ENCODE data around the gene GFY.
A peak's percentile ranks its signal among the peaks of the same experiment; 100 is the strongest.

Gene GFY

GRCh38 chr19:49425178-49425577 lies at the start of gene GFY:
Gene GFY, plus strand, starts transcription at chr19:49425388. Its CDS starts 1,043 bp downstream, at chr19:49426431.
- DNase-seq (ENCODE audit: low spot score) = no peak

DNA sequence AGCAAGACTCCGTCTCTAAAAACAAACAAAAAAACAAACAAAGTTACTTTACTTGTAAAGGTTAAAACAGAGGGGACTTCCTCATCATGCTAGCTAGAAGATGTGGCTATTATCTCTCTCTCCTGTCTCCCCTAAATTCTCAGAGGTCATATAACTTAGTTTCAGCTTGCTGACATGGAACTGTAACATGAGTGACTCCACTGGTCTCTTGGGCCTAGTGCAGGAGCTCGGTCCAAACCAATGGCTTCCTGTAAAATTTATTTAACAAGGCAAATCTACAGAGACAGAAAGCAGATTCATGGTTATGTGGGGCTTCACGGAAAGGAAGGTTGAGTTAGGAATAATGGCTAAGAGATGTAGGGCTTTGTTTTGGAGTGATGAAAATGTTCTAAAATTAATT lies 46.7 kb upstream of the GFY start:
- no peak for DNase-seq (ENCODE audit: low spot score)

DNA sequence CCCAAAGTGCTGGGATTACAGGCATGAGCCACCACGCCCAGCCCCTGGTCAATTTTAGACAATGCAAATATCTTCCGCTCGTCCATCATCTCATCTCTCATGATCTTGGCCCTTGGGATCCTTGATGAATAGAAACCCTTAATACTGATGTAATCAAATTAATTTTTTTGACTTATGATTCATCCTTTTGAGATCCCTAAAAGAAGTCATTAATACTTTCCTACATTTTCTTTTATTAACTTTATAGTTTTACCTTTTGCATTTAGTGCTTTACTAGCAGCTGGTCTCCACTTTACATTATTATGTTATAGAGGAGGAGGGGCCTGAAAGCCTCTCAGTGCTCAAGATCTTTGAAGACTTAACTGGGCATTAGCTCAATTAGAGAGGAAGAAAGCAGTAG lies 44.8 kb upstream of the GFY start:
- no peak for DNase-seq (ENCODE audit: low spot score)

GRCh38 chr19:49382639-49383038 lies 42.5 kb upstream of the GFY start:
- DNase-seq (ENCODE audit: low spot score) = no peak

DNA sequence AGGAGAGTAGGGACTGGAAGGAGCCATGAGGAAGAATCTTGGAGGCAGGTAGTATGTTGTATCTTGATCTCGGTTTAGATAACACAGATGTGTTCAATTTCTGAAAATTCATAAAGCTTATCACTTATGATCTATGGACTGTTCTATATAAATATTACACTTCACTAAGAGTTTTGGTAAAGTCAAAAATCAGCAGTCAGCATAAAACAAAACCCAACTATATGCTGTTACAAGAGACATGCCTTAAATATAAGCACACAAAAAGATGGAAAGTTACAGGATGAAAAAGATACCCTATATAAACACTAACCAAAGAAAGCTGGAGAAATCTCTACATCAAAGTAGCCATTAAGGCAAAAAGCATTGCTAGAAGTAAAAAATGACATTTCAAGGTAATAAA lies 41.6 kb upstream of the GFY start:
- no peak for DNase-seq (ENCODE audit: low spot score)

DNA sequence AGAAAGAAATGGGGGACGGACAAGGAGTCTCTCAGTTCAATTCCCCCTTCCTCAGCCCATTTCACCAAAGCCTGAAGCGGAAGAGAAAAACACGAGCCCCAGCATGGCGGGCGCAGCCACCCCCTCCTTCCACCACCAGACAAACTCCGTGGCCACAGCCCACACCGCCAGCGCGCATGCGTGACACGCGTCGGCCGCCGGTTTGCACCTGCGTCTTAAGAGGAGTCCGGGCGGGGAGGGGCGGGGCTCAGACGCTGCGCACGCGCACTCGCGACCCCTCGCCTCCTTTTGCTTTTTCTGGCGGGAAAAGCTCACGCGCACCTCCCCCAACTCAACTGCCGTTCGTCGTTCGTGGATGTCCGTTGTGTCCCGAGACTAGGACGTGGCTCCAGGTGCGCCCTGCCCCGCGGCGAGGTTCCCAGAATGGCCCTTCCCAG lies 37.2 kb upstream of the GFY start, which contains the start of gene KASH5:
Gene KASH5, plus strand, starts transcription at position 314 of the 437 bp plus-strand sequence. CDS start 2,635 bp downstream, outside the sequence.
- DNase-seq (ENCODE audit: low spot score) = peak; percentile 46

GRCh38 chr19:49389406-49389805 lies 35.8 kb upstream of the GFY start:
- DNase-seq (ENCODE audit: low spot score) = no peak

DNA sequence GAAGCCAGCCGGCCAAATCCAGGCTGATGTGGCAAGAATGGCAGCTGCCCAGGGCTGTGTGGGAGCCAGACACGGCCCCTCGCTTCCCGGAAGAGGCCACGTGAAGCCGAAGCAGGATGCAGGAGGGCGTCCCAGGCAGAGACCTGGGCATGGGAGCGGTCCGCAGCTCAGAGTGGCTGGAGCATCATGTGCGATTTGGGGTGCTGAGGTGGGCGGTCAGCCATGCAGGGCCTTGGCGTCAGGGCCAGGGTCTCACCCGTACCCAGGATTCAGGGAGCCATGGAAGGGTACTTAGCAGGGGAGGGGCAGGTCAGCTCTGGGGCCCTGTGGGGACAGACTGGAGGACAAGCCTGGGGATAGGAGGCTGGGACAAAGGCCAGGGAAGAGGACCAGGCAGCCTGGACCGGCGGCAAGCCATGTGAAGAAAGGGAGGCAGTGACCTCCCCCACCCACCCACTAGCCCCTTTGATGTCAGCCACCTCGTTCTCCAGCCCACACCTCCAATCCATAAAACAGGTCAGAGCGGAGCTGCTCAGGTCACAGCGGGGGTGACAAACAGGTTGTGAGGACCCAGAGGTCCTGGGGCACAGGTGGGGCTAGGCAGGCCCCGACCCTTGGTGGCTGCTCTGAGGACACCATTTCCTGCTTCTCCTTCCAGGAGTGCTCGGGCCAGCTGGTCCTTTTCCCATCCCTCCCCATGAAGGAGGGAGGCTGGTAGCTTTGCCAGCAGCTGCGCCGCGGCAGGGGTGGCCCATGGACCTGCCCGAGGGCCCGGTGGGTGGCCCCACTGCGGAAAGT lies 34.9 kb upstream of the GFY start:
- no peak for DNase-seq (ENCODE audit: low spot score)

DNA sequence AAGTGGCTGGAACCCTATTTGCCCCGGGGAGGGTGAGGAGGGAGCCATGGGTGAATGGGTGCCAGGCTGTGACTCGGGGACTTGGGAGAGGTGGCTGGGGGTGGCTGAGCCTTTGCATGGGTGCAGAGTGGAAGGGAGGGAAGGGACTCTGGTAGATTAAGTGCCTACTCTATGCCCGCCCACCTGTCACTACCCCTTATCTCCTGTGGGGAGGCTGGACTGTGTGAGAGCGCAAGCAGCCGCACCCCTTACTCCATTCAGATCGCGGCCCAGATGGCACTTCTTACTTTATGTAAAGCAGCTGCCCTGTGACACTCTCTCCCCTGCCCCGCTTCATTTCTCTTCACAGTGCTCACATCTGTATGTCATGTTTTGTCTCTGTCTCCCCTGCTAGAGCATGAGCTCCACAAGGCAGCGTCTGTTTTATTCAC lies 34.2 kb upstream of the GFY start:
- DNase-seq (ENCODE audit: low spot score) = no peak

DNA sequence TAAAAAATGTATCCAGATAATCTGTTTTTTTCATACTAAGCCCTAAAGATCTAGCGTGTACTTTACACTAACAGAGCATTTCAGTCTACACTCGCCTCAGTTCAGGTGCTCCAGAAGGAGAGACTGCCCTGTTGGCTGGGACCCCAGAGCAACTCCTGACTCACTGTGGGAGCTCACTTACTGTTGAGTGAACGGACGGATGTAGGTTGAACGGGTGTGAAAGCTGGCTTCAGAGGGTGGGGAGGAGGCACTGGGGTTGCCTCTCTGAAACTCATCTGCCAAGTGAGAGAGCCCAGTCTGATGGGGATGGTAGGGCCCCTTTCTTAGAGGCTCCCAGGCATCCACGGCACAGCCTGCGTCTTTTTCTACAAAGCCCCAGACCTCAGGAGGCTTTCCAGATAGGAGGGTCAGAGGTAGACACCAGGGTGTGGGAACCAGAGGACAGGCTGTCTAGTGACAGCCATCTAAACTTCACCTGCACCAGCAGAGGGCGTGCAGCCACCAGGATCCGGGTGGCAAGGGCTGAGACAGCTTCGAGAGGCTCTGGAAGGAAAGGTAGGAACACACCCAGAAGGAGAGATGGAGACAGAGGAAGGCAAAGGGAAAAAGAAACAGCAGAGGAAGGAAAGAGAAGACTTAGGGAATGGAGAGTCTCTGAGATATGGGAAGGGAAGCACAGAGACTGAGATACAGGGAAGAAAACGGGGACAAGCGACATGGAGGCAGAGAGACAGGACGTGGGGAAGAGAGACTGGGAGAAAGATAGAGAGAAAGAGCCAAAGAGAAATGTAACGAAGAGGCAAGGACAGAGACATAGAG lies 33.4 kb upstream of the GFY start:
- peak; percentile 40 for DNase-seq (ENCODE audit: low spot score)

DNA sequence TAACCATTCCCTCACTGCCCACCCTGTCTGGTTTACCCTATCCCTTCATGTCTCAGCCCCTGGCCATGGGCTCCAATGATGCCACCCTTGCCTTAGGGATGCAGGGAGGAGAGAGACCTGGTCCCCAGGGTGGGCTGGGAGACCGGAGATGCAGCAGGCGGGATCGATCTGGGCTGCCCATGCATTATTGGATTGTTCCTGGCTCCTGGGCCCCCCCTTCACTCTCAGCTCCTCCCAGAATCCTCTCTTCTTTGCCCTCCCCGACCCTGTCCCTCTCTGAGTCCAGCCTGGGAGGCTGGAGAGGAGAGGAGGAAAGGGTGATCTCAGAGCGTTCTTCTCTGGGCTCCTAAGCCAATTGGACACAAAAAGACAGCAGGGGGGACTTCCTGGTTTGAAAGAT lies 31.3 kb upstream of the GFY start:
- no peak for DNase-seq (ENCODE audit: low spot score)

- no peak for DNase-seq (ENCODE audit: low spot score)
Measured at GRCh38 chr19:49395581-49396407, 29.4 kb upstream of the GFY start.

- DNase-seq (ENCODE audit: low spot score) = no peak
Measured at GRCh38 chr19:49396738-49397505, 28.3 kb upstream of the GFY start.

DNA sequence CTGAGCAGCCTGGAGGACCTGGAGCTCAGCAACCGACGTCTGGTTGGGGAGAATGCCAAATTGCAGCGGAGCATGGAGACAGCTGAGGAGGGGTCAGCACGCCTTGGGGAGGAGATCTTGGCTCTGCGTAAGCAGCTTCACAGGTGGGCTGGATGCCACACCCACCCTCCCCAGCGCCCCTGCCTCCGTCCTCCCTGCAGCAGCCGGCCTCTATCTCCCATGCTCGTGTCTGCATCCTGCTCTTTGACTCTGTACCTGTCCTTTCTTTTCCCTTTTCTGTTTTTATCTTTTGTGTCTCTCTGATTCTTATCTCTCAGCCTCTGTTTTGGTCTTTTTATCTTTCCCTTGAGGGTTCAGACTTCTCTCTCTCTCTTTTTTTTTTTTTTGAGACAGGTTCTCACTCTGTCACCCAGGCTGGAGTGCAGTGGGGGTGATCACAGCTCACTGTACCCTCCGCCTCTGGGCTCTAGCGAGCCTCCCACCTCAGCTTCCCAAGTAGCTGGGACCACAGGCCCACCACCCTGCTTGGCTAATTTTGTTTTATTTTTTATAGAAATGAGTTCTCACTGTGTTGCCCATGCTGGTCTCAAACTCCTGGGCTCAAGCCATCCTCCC lies 27.1 kb upstream of the GFY start:
- DNase-seq (ENCODE audit: low spot score) = no peak

DNA sequence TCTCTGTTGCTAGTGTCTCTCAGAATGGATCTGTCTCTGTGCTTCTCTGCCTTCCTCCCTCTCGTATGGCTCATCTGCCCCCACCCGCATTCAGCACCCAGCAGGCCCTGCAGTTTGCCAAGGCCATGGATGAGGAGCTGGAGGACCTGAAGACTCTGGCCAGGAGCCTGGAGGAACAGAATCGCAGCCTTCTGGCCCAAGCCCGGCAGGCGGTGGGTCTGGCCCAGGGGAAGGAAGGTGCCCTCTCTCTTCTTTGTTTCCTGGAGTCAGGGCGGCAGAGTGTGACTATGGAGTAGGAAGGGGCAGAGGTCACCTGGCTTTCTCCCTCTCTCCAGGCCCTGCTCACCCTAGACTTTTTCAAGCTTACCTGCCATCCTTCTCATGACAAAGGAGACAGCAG lies 26.3 kb upstream of the GFY start:
- DNase-seq (ENCODE audit: low spot score) = no peak

- DNase-seq (ENCODE audit: low spot score) = no peak
Measured at GRCh38 chr19:49400029-49400428, 25.2 kb upstream of the GFY start.

DNA sequence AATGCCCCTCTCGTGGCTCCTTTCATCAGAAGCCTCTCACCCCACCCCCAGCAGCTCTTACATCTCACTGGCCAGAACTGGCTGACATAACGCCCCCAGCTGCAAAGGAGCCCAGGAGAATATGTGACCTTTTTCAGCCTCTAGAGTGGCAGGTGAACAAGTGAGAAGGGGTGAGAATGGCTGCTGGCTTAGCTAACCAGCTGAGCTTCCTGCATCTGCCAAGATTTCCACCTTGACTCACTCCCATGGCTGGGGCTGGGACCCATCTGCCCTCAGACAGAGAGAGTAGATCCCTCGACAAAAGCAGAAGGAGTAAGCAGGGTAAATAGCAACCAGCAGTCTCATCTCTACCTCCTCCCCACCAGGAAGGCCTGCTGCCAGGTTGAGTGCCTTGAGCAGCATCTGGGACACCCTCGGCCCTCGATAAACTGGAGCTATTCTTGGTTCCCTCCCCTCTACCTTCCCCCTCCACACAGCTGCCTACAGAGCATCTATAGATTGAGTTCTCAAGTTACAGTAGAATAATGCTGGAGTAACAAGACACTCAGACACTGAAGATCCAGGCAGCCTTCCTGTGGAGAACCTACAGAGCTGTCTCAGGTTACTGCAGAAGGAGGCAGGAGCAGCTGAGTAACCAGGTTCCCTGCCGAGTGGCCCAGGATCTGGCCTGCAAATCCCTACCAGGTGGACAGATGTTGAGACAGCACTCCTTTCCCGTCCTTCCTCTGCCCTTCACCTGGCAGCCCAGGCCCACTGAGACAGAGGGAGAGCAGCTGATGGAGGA lies 21.6 kb upstream of the GFY start:
- DNase-seq (ENCODE audit: low spot score) = no peak

GRCh38 chr19:49407079-49407478 lies 18.1 kb upstream of the GFY start:
- no peak for DNase-seq (ENCODE audit: low spot score)

DNA sequence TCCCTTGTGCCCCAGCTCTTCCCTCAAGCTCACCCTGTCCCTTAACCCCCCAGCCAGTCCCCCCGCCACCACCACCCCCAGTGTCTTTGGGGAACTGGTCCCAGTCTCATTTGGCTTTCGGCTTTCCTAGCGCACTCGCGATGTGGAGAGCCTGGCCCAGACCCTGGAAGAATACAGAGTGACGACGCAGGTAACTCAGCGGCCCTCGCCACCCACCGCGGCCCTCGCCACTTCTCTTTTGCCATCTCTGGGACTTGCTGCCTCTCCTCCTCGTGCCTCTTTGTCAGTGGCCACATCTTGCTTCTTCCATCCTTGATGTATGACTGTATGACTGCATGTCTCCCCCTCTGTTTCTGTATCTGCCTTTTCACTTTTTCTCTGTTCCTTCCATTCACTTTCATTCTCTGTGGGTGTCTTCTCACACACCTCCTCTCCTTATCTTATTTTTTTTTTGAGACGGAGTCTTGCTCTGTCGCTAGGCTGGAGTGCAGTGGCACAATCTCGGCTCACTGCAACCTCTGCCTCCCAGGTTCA lies 17.6 kb upstream of the GFY start:
- DNase-seq (ENCODE audit: low spot score) = no peak

All from globus pallidus (tissue), 1 donor.